ENCODE data around the gene AVPR2. TPM values are rescaled to one million over a fixed set of nuclear protein-coding genes. Genes with fewer than 3 reads are reported as not detected.

Gene AVPR2
- total RNA-seq, 1 experiment from 2014 or later, result 10.6 TPM

DNA sequence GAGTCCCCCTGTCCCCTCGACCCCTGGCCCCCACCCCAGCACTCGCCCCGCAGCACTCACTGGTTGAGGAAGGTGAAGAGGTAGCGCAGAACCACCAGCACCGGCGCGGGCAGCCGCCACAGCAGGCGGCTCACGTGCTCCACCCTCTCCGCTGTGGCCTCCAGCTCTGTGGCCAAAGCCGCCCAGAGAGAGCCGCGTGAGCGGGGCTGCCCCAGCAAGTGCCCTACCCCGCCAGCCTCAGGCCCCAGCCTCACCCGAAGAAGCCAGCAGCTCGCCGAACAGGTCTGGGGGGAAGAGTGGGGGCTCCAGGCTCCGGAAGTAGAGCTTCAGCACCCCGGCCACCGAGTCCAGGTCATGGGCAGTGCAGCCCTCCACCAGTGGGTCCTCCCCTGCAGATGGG is 6.0 kb downstream of the AVPR2 start:
- Histone ChIP-seq H3K27ac (ENCODE audit: low read length) (no peak overlapping the region), H3K27me3 (ENCODE audit: control insufficient read depth, insufficient read depth, low read length) (no peaks in the 10 kb centered on the region), H3K9me3 (ENCODE audit: control insufficient read depth, insufficient read depth, low read depth, low read length) (no peaks in the 10 kb centered on the region), H3K36me3 (ENCODE audit: control insufficient read depth, insufficient read depth, low read length) (no peaks in the 10 kb centered on the region), H3K4me1 (ENCODE audit: control insufficient read depth, insufficient read depth, low read length) (peaks cover 9% of the 10 kb centered on the region; the same call in 1 of the 2 replicates), H3K4me3 (ENCODE audit: low read depth in 2 of 2, low read length in 2 of 2) (no peak overlapping the region)
- no peak for TF ChIP-seq TCF7L2 (IDR thresholded peaks at IDR 0.05; ENCODE audit: low read depth, low read length)
- TF ChIP-seq, protein P1, sequence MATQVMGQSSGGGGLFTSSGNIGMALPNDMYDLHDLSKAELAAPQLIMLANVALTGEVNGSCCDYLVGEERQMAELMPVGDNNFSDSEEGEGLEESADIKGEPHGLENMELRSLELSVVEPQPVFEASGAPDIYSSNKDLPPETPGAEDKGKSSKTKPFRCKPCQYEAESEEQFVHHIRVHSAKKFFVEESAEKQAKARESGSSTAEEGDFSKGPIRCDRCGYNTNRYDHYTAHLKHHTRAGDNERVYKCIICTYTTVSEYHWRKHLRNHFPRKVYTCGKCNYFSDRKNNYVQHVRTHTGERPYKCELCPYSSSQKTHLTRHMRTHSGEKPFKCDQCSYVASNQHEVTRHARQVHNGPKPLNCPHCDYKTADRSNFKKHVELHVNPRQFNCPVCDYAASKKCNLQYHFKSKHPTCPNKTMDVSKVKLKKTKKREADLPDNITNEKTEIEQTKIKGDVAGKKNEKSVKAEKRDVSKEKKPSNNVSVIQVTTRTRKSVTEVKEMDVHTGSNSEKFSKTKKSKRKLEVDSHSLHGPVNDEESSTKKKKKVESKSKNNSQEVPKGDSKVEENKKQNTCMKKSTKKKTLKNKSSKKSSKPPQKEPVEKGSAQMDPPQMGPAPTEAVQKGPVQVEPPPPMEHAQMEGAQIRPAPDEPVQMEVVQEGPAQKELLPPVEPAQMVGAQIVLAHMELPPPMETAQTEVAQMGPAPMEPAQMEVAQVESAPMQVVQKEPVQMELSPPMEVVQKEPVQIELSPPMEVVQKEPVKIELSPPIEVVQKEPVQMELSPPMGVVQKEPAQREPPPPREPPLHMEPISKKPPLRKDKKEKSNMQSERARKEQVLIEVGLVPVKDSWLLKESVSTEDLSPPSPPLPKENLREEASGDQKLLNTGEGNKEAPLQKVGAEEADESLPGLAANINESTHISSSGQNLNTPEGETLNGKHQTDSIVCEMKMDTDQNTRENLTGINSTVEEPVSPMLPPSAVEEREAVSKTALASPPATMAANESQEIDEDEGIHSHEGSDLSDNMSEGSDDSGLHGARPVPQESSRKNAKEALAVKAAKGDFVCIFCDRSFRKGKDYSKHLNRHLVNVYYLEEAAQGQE (IDR thresholded peaks at IDR 0.05; ENCODE audit: insufficient read depth in 1 of 2, low read depth in 2 of 2, low read length in 1 of 2), result no peak
- TF ChIP-seq POLR2AphosphoS5 (IDR thresholded peaks at IDR 0.05; ENCODE audit: low read depth, low read length), result no peak
- TF ChIP-seq, protein P2, sequence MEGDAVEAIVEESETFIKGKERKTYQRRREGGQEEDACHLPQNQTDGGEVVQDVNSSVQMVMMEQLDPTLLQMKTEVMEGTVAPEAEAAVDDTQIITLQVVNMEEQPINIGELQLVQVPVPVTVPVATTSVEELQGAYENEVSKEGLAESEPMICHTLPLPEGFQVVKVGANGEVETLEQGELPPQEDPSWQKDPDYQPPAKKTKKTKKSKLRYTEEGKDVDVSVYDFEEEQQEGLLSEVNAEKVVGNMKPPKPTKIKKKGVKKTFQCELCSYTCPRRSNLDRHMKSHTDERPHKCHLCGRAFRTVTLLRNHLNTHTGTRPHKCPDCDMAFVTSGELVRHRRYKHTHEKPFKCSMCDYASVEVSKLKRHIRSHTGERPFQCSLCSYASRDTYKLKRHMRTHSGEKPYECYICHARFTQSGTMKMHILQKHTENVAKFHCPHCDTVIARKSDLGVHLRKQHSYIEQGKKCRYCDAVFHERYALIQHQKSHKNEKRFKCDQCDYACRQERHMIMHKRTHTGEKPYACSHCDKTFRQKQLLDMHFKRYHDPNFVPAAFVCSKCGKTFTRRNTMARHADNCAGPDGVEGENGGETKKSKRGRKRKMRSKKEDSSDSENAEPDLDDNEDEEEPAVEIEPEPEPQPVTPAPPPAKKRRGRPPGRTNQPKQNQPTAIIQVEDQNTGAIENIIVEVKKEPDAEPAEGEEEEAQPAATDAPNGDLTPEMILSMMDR (IDR thresholded peaks at IDR 0.05), result no peak
- TF ChIP-seq SIN3A (IDR thresholded peaks at IDR 0.05; ENCODE audit: borderline replicate concordance, insufficient read depth, low read depth, low read length), result no peak
- intact Hi-C loops (cut with micrococcal nuclease; ENCODE audit: unreplicated experiment) (no loop called here), in situ Hi-C loops (cut with HindIII; ENCODE audit: low pct_unique_long_range_greater_than_20kb, low sequenced_read_pairs) (no loop called here)
- DNase-seq (ENCODE audit: low read depth, low spot score), result no peak
- ATAC-seq, result no peak
- CTCF ChIA-PET, result interaction anchor here (0.6 to 3.1 kb wide), 4 partner anchors 12 to 137 kb away, joined by 3 to 24 read pairs (median 4); no protein-coding TSS in a partner anchor
- BruUV-seq (replicated peaks), result no TSS peak
- POLR2A ChIA-PET, result no interaction called here

DNA sequence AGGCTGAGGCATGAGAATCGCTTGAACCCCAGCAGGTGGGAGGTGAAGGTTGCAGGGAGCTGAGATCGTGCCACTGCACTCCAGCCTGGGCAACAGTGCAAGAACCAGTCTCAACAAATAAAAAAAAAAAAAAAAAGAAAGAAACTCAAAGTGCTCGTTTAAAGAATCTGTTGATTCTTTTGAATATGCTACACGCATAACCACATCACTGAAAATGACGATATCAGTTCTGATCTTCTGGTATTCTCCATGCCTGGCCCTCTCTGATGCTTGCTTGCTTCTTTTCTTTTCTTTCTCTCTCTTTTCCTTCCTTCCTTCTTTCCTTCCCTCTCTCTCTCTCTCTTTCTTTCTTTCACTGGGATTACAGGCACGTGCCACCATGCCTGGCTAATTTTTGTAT is 7.3 kb downstream of the AVPR2 start:
- BruUV-seq (replicated peaks), result TSS peak; percentile 35
- no peak for TF ChIP-seq TCF7L2 (IDR thresholded peaks at IDR 0.05; ENCODE audit: low read depth, low read length)
- no peaks in the 10 kb centered on the region for H3K36me3 ChIP-seq (ENCODE audit: control insufficient read depth, insufficient read depth, low read length)
- peaks cover 9% of the 10 kb centered on the region; the same call in 1 of the 2 replicates for H3K4me1 ChIP-seq (ENCODE audit: control insufficient read depth, insufficient read depth, low read length)
- ATAC-seq (no peak), DNase-seq (ENCODE audit: low read depth, low spot score) (no peak)
- POLR2A ChIA-PET, result no interaction called here
- in situ Hi-C loops (cut with HindIII; ENCODE audit: low pct_unique_long_range_greater_than_20kb, low sequenced_read_pairs) (no loop called here), intact Hi-C loops (cut with micrococcal nuclease; ENCODE audit: unreplicated experiment) (no loop called here)
- H3K27ac ChIP-seq (ENCODE audit: low read length), result no peak overlapping the region
- no peak overlapping the region for H3K4me3 ChIP-seq (ENCODE audit: low read depth in 2 of 2, low read length in 2 of 2)
- H3K9me3 ChIP-seq (ENCODE audit: control insufficient read depth, insufficient read depth, low read depth, low read length), result no peaks in the 10 kb centered on the region
- CTCF ChIA-PET, result interaction anchor here (0.7 to 3.1 kb wide), 5 partner anchors 11 to 351 kb away, joined by 3 to 24 read pairs (median 7); no protein-coding TSS in a partner anchor
- no peaks in the 10 kb centered on the region for H3K27me3 ChIP-seq (ENCODE audit: control insufficient read depth, insufficient read depth, low read length)

DNA sequence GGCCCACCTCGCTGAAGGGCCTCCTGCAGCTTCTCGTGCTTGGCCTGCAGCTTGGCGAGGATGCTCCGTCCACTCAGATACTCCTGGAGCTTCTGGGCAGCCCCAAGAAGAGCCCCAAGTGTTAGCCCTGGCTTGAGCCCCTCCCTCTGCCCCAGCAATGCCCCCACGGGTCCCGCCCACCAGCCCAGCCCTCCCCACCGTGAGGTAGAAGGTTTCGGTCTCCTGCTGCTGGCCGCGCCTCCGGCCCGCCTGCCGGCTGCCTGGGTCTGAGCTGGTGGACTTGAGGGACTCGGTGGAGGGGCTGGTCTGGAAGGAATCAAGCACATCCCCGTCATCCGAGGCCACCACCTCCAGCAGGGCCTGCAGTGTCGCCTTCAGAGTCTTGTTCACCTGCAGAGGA is 8.7 kb downstream of the AVPR2 start:
- Histone ChIP-seq H3K4me3 (ENCODE audit: low read depth in 2 of 2, low read length in 2 of 2) (no peak overlapping the region), H3K27ac (ENCODE audit: low read length) (no peak overlapping the region), H3K4me1 (ENCODE audit: control insufficient read depth, insufficient read depth, low read length) (0 out of 2 replicates have a peak, but pooled peaks cover 5% of the 10 kb centered on the region), H3K9me3 (ENCODE audit: control insufficient read depth, insufficient read depth, low read depth, low read length) (no peaks in the 10 kb centered on the region), H3K36me3 (ENCODE audit: control insufficient read depth, insufficient read depth, low read length) (no peaks in the 10 kb centered on the region), H3K27me3 (ENCODE audit: control insufficient read depth, insufficient read depth, low read length) (no peaks in the 10 kb centered on the region)
- BruUV-seq (replicated peaks), result no TSS peak
- TF ChIP-seq POLR2AphosphoS5 (IDR thresholded peaks at IDR 0.05; ENCODE audit: low read depth, low read length) (no peak), TCF7L2 (IDR thresholded peaks at IDR 0.05; ENCODE audit: low read depth, low read length) (no peak)
- TF ChIP-seq, protein P2 (IDR thresholded peaks at IDR 0.05), result no peak
- ATAC-seq (no peak), DNase-seq (ENCODE audit: low read depth, low spot score) (no peak)
- CTCF ChIA-PET, result no interaction called here
- intact Hi-C loops (cut with micrococcal nuclease; ENCODE audit: unreplicated experiment) (no loop called here), in situ Hi-C loops (cut with HindIII; ENCODE audit: low pct_unique_long_range_greater_than_20kb, low sequenced_read_pairs) (no loop called here)
- POLR2A ChIA-PET, result no interaction called here
